ENCODE data around the gene GSG1L2.

The GSG1L2 gene

GRCh38 chr17:9844153-9844552 lies 22.3 kb upstream of the GSG1L2 start:
- no peak for TF ChIP-seq CTCF (IDR thresholded peaks at IDR 0.05; ENCODE audit: insufficient read depth, low read length, poor library complexity, severe bottlenecking)
- H3K36me3 ChIP-seq (ENCODE audit: control insufficient read depth, insufficient read depth, low read length): no peaks in the 10 kb centered on the region
- DNase-seq (ENCODE audit: extremely low read depth, insufficient read length): no peak
- H3K4me3 ChIP-seq (replicated peaks; ENCODE audit: low read depth, low read length): no peak overlapping the region
- no peaks in the 10 kb centered on the region; the same call in 1 of the 2 replicates for H3K27me3 ChIP-seq (replicated peaks; ENCODE audit: control insufficient read depth, insufficient read depth, low read length)

- H3K27me3 ChIP-seq (replicated peaks; ENCODE audit: control insufficient read depth, insufficient read depth, low read length): no peaks in the 10 kb centered on the region; the same call in 1 of the 2 replicates
- H3K36me3 ChIP-seq (ENCODE audit: control insufficient read depth, insufficient read depth, low read length): no peaks in the 10 kb centered on the region
- no peak for TF ChIP-seq CTCF (IDR thresholded peaks at IDR 0.05; ENCODE audit: insufficient read depth, low read length, poor library complexity, severe bottlenecking)
- H3K4me3 ChIP-seq (replicated peaks; ENCODE audit: low read depth, low read length): no peak overlapping the region
- DNase-seq (ENCODE audit: extremely low read depth, insufficient read length): no peak
Measured at GRCh38 chr17:9843152-9844010, 21.5 kb upstream of the GSG1L2 start.

- Histone ChIP-seq H3K27me3 (replicated peaks; ENCODE audit: control insufficient read depth, insufficient read depth, low read length) (no peaks in the 10 kb centered on the region; the same call in 1 of the 2 replicates), H3K36me3 (ENCODE audit: control insufficient read depth, insufficient read depth, low read length) (no peaks in the 10 kb centered on the region), H3K4me3 (replicated peaks; ENCODE audit: low read depth, low read length) (no peak overlapping the region)
- no peak for TF ChIP-seq CTCF (IDR thresholded peaks at IDR 0.05; ENCODE audit: insufficient read depth, low read length, poor library complexity, severe bottlenecking)
- no peak for DNase-seq (ENCODE audit: extremely low read depth, insufficient read length)
Measured at GRCh38 chr17:9842057-9842758, 20.3 kb upstream of the GSG1L2 start.

GRCh38 chr17:9839433-9839832 lies 17.6 kb upstream of the GSG1L2 start:
- TF ChIP-seq CTCF (IDR thresholded peaks at IDR 0.05; ENCODE audit: insufficient read depth, low read length, poor library complexity, severe bottlenecking): no peak
- no peak overlapping the region for H3K4me3 ChIP-seq (replicated peaks; ENCODE audit: low read depth, low read length)
- no peak for DNase-seq (ENCODE audit: extremely low read depth, insufficient read length)

GRCh38 chr17:9837551-9838471 lies 15.9 kb upstream of the GSG1L2 start:
- Histone ChIP-seq H3K4me3 (replicated peaks; ENCODE audit: low read depth, low read length) (no peak overlapping the region), H3K27me3 (replicated peaks; ENCODE audit: control insufficient read depth, insufficient read depth, low read length) (no peaks in the 10 kb centered on the region), H3K36me3 (ENCODE audit: control insufficient read depth, insufficient read depth, low read length) (no peaks in the 10 kb centered on the region)
- no peak for DNase-seq (ENCODE audit: extremely low read depth, insufficient read length)
- TF ChIP-seq CTCF (IDR thresholded peaks at IDR 0.05; ENCODE audit: insufficient read depth, low read length, poor library complexity, severe bottlenecking): no peak

More at GRCh38 chr17:9839433-9839832, 17.6 kb upstream of the GSG1L2 start:
- H3K27me3 ChIP-seq (replicated peaks; ENCODE audit: control insufficient read depth, insufficient read depth, low read length): no peaks in the 10 kb centered on the region; the same call in 1 of the 2 replicates
- no peaks in the 10 kb centered on the region for H3K36me3 ChIP-seq (ENCODE audit: control insufficient read depth, insufficient read depth, low read length)
